HepG2 (cell line): ENCODE data around the gene TOPBP1. TPM values are rescaled to one million over a fixed set of nuclear protein-coding genes. Genes with fewer than 3 reads are reported as not detected.
A peak's percentile ranks its signal among the peaks of the same experiment; 100 is the strongest.

ENCODE experiments used
- ARID5B ChIP-seq: IDR thresholded peaks from 2 replicates; pipeline ENCODE4 v1.4.0; 2020; ENCODE audit warnings: mild to moderate bottlenecking, missing genetic modification reagents
- DBP ChIP-seq: sonication (generic); formaldehyde crosslinking; IDR thresholded peaks from 2 replicates; pipeline ENCODE4 v1.4.0; 2020; ENCODE audit warnings: missing genetic modification reagents; ENCODE audit errors: not compliant biosample characterization
- EHMT2 ChIP-seq: fragments of 200-600 bp; sonication (generic); IDR thresholded peaks from 2 replicates; pipeline ENCODE4 v1.7.0; 2017; ENCODE audit warnings: antibody characterized with exemption, low read depth, low read length, borderline replicate concordance
- GATAD1 ChIP-seq: IDR thresholded peaks from 2 replicates; pipeline ENCODE4 v1.6.1; 2016; ENCODE audit warnings: missing genetic modification reagents, missing compliant biosample characterization
- HNF1A ChIP-seq, 2 experiments: sonication (generic) in 1 of 2; formaldehyde crosslinking in 1 of 2; IDR thresholded peaks; 2 replicates each; pipeline versions ENCODE4 v1.4.0 to v1.6.1; 2016 to 2020; ENCODE audit warnings: borderline replicate concordance in 1 of 2, low read depth in 1 of 2, mild to moderate bottlenecking in 1 of 2, missing genetic modification reagents in 1 of 2
- KLF12 ChIP-seq: sonication (generic); formaldehyde crosslinking; IDR thresholded peaks from 2 replicates; pipeline ENCODE4 v1.4.0; 2020; ENCODE audit warnings: missing genetic modification reagents, borderline replicate concordance
- LBX2 ChIP-seq: sonication (generic); formaldehyde crosslinking; IDR thresholded peaks from 2 replicates; pipeline ENCODE4 v1.5.0; 2020; ENCODE audit warnings: missing genetic modification reagents, mild to moderate bottlenecking, borderline replicate concordance
- NAIF1 ChIP-seq: sonication (generic); formaldehyde crosslinking; IDR thresholded peaks from 2 replicates; pipeline ENCODE4 v1.5.0; 2020; ENCODE audit warnings: mild to moderate bottlenecking, missing genetic modification reagents, borderline replicate concordance
- SP4 ChIP-seq: sonication (generic); formaldehyde crosslinking; IDR thresholded peaks from 2 replicates; pipeline ENCODE4 v1.8.1; 2023; ENCODE audit warnings: mild to moderate bottlenecking, missing genetic modification reagents
- TCF7L2 ChIP-seq: IDR thresholded peaks from 2 replicates; pipeline ENCODE4 v1.6.1; 2011; ENCODE audit warnings: mild to moderate bottlenecking, low read depth, low read length, moderate library complexity
- ZBTB10 ChIP-seq: sonication (generic); formaldehyde crosslinking; IDR thresholded peaks from 2 replicates; pipeline ENCODE4 v1.4.0; 2020; ENCODE audit warnings: missing genetic modification reagents, borderline replicate concordance
- ZMAT5 ChIP-seq: sonication (generic); formaldehyde crosslinking; IDR thresholded peaks from 2 replicates; pipeline ENCODE4 v1.5.0; 2020; ENCODE audit warnings: mild to moderate bottlenecking, low read depth, missing genetic modification reagents, borderline replicate concordance
- ZNF333 ChIP-seq: sonication (generic); formaldehyde crosslinking; IDR thresholded peaks from 2 replicates; pipeline ENCODE4 v1.4.0; 2020; ENCODE audit warnings: mild to moderate bottlenecking, missing genetic modification reagents, borderline replicate concordance
- ZNF552 ChIP-seq: sonication (generic); formaldehyde crosslinking; IDR thresholded peaks from 2 replicates; pipeline ENCODE4 v1.9.0; 2022; ENCODE audit warnings: missing genetic modification reagents, mild to moderate bottlenecking, borderline replicate concordance
- ZNF703 ChIP-seq: sonication (generic); formaldehyde crosslinking; IDR thresholded peaks from 2 replicates; pipeline ENCODE4 v1.5.1; 2020; ENCODE audit warnings: missing genetic modification reagents, mild to moderate bottlenecking, moderate library complexity, borderline replicate concordance
- polyA plus RNA-seq, 8 experiments: library from polyadenylated mRNA; depleted of rRNA in 3 of 8; stranded (reverse) in 7 of 8; unstranded in 1 of 8; fragments of >200 nt; fragmentation: Illumina TruSeq in 4 of 8; extraction: Trizol in 4 of 8; gene quantifications; 2 replicates each; pipeline versions ENCODE4 v1.2.1 to v1.2.3, GENCODE V29; 2011 to 2016; ENCODE audit warnings: low read depth in 4 of 8, missing spikeins in 1 of 8, mixed read lengths in 1 of 8; ENCODE audit not compliant: insufficient read depth in 1 of 8
- total RNA-seq, 5 experiments: library from RNA; depleted of rRNA; stranded (reverse); fragments of >200 nt; fragmentation: Illumina TruSeq; extraction: Trizol; gene quantifications; 2 replicates each; pipeline ENCODE4 v1.2.3, GENCODE V29; 2016; ENCODE audit warnings: low read depth in 1 of 5

Gene TOPBP1
- total and polyA plus RNA-seq, 2 of the 13 experiments (the other 11 are each of a cell fraction or from before 2014, with no cell fraction given), result 24.3 to 42.9 TPM

GRCh38 chr3:133670525-133670995, 8.8 kb upstream of the TOPBP1 start (continued):
- TF ChIP-seq ZMAT5 (CRISPR knock-in tag), result no peak
- no peak; the same call in 1 of the 2 replicates for TF ChIP-seq EHMT2
- TF ChIP-seq TCF7L2, result no peak; the same call in 1 of the 2 replicates
- peak; percentile 100 for TF ChIP-seq HNF1A (IDR thresholded peaks at IDR 0.05; ENCODE audit: low read depth)
- peak; percentile 100 for TF ChIP-seq HNF1A (CRISPR knock-in tag; IDR thresholded peaks at IDR 0.05; ENCODE audit: borderline replicate concordance)
- no peak for TF ChIP-seq SP4
- 0 out of 2 replicates have a peak, but pooled peaks have one; percentile 42 for TF ChIP-seq ZNF703
- TF ChIP-seq NAIF1 (CRISPR knock-in tag), result peak; percentile 68; the same call in 1 of the 2 replicates
- peak; percentile 24; the same call in 1 of the 2 replicates for TF ChIP-seq ZBTB10 (CRISPR knock-in tag)
- no peak for TF ChIP-seq ZNF333
- TF ChIP-seq LBX2 (CRISPR knock-in tag), result no peak
- TF ChIP-seq ARID5B (CRISPR knock-in tag), result peak; percentile 98
- peak; percentile 55; the same call in 1 of the 2 replicates for TF ChIP-seq GATAD1
- TF ChIP-seq DBP (CRISPR knock-in tag), result no peak
- no peak for TF ChIP-seq ZNF552 (CRISPR knock-in tag)
- TF ChIP-seq KLF12, result no peak
